Measurements from ENCODE around the gene DOK5.
"Not testable (repeated sequence)": the region's sequence is repeated elsewhere in the genome, so short reads cannot be mapped to it uniquely, and the experiment has no call there.

The DOK5 gene

DNA sequence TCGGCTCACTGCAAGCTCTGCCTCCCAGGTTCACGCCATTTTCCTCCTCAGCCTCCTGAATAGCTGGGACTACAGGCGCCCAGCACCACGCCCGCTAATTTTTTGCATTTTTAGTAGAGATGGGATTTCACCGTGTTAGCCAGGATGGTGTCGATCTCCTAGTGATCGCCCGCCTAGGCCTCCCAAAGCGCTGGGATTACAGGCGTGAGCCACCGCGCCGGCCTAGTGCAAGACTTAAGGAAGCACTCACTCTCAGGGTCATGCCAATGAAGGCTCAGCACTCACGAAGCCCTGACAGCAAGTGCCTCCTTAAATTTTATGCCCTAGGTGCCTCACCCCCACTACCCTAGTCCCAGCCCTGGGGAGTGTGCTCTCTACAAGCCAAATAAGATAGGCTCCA is 4.7 kb upstream of the DOK5 start:
- no peak for DNase-seq (ENCODE audit: low read depth, low spot score)

DNA sequence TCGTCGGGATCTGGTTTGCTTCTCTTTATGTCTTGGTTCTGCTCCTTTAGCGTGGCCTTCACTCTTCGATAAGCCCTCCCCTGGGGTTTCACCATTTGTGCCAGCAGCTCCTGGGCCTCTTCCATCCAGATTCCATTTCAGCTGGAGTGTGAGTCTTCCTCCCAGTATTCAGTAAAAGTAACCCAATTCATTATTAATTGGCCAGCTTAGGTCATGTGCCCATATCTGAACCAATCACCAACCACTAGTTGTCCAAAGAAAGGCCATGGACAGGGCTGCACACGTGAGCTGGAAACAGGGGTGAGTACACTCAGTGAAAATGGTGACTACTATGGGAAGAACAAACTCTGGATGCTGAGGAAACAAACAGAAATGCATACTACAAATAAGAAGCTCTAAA is 2.8 kb upstream of the DOK5 start:
- DNase-seq (ENCODE audit: low read depth, low spot score) = no peak

DNA sequence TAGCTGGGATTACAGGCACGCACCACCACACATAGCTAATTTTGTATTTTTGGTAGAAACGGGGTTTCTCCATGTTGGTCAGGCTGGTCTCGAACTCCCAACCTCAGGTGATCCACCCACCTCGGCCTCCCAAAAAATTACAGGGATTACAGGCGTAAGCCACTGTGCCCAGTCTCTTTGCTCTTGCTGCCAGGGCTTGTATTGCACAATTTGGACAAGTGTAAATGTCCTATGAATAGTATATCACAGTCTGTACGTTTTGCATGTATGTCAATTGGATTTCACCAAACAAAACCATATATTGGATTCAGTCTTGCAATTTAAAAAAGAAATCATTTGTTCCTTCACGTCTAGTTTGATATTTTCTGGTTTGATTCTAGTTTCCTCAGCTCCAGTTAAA is 2.1 kb upstream of the DOK5 start:
- DNase-seq (ENCODE audit: low read depth, low spot score) = no peak

DNA sequence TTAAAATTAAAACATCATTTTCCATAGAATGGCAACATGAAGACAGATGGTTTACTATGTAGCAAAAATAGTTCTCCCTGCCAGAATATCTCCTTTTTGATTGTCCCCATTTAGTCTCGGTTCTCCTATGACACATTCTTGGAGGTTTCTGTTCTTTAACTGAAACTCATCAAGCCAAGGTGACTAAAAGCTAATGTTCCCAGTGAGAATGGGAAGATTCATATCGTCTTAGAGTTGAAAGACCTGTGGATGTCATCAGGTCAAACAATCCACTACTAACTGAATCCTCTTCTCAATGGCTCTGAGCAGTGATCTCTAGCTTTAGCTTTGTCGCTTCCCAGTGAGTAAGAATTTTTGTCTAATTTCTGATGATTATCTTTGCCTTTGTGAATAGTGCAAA is 1.3 kb upstream of the DOK5 start:
- no peak for DNase-seq (ENCODE audit: low read depth, low spot score)

DNA sequence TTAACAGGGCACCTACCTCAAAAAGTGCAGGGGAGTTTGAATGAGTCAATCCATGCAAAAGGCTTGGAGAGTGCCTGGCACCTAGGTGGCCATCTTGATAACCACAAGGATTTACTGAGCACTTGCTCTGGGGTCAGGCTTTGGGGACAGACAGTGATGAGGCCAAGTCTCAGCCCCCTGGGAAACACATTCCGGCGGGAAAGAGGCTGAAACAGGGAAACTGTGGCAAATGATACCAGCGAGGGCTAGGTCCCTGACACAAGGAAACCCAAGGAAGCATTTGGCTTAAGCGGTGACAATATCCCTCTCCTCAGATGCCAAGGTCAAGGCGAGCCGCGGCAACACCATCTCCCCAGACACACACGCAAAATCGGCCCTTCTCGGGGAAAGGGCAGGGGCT is 527 bp upstream of the DOK5 start:
- no peak for DNase-seq (ENCODE audit: low read depth, low spot score)

DNA sequence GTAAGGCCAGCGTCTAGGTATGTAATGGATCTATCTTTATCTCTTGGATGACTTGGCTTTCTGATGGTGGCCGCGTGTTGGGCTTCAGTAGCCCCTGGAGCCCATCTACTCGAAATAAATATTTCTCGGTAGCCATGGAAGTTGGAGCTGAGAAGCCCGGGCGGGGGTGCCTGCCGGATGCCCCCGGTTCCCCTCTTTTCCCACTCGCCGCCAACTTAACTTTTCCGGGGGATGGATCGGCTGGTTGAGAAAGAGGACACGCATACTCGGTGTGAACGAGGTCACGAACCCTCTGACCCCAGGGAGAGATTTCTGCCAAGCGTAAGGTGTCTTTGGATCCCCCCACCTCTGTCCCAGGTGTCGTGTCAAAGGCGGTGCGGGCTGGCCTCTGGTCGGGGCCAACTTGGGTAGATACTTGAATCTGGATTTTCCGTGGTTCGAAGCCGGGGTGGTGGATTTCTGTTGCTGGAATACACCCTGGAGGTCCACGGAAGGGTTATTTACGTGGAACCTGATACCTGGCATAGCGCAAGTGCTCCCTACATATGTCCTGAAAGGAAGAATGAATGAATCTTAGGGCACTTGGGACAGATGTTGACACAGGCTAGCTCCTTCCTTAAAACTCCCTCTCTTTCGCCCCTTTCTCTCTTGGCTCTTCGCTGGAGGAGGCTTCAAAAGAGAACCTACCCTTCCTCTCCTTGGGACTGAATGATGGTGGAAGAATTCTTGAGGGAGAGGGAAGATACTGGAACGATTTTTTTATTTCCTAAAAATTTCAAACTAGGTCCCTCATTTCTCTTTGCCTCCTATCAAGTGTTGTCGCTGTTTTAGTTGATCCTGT is 996 bp downstream of the DOK5 start:
- DNase-seq (ENCODE audit: low read depth, low spot score) = no peak

DNA sequence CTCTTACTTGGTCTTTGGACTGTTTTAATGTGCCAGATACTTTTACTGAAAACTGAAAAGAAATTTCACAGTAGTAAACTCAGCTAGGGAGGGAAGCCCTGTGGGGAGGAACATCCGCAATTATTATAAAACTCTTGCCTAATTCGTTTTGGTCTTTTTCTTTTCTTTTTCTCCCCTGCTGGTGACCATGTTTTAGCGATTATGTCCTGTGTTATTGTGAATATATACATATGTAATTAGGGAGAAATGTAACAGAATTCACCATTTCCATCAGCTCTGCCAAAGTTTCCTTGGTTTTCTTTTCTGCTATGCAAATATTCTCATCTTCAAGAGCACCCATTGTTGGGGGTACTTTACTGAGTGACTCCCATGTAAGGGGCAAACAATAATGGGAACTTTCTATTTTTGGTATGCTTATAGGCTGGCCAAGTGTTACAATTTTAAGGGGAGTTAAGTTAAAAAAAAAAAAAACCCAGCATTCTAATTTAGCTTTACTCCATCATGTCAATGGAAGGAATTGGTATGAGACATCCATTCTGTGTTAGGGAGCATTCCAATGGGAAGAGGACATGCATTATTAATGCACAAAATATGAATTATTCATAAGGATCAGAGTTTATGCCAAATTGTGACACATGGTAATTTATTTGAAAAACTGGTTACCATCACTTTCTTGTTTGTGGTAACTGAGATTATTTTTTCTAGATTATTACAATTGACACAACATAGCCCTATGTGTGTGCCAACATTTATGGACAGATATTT is 2.0 kb downstream of the DOK5 start:
- DNase-seq (ENCODE audit: low read depth, low spot score) = no peak

DNA sequence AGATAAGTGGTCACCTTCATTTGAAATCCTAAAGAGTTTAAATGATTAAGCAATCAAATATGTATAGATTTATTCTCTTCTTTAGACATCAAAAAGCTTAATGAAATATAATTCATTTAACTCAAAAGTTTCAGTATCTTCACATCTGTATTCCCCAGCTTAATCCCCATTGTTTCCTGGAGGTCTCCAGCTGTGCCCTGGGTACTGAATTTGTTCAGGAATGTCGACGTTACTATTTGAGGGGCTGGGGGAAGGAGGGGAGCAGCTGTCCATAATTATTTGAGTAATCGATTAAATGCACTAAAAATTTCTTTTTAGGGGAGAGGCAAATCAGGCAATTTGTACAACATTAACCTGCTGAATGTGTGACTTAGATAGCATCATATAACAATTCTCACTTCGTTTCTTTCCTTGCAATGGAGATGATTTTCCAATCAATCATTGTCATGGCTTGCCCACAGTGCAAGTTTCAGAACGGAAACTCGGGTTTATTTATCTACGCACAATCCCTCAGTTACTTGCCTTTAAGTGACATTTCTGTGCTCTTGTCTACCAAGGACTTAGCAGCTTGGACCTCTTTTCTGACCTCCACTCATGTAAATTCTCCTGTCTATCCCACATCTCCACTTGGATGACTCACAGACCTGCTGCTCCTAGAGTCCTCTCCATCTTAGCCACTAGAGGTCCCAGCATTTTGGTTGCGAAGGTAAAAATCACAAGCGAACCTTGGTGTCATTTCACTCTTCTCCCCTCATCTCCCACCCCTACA is 3.9 kb downstream of the DOK5 start:
- DNase-seq (ENCODE audit: low read depth, low spot score) = no peak

DNA sequence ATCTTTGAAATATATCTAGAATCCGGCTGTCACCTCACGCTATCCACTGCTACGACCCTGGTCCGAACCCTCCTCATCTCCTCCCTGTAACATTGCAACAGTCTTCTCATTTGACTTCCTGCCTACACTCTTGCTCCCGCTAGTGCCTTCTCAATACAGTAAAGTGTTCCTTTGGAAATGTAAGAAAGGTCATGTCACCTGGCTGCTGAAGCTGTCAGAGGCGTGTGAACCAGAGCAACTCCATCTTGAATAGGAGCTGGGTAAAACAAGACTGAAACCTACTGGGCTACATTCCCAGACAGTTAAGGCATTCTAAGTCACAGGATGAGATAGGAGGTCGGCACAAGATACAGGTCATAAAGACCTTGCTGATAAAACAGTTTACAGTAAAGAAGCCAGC is 4.5 kb downstream of the DOK5 start:
- not testable (repeated sequence) for DNase-seq (ENCODE audit: low read depth, low spot score)

DNA sequence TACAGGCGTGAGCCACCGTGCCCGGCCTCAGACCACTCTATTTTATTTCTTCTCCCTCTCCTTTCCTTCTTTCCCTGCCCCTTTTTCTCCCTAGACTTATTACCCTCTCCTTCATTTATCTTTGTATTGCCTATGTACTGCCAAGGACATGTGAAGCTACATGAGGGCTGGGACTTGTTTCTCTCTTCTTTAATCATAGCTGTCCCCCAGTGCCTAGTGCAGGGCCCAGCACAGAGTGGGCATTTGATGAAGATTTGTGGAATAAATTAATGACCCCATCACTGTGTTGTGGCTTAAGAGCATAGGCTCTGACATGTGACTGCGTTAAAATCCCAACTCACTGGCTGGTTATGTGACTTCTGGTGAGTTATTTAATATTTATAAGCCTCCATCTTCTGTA is 6.0 kb downstream of the DOK5 start:
- no peak for DNase-seq (ENCODE audit: low read depth, low spot score)

DNA sequence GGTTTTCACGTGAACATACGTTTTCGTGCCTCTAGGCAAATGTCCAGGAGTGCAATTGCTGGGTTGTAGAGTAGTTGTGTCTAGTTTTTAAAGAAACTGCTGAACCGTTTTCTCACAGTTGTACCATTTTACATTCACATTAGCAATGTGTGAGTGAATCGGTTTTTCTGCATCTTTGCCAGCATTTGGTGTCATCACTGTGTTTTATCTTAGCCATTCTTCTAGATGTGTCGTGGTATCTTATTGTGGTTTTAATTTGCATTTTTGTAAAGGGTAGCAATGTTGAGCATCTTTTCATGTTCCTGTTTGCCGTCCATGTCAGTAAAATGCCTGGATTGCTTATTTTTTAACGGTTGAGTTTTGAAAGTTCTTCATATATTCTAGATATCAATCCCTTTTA is 10.2 kb downstream of the DOK5 start:
- DNase-seq (ENCODE audit: low read depth, low spot score) = no peak

DNA sequence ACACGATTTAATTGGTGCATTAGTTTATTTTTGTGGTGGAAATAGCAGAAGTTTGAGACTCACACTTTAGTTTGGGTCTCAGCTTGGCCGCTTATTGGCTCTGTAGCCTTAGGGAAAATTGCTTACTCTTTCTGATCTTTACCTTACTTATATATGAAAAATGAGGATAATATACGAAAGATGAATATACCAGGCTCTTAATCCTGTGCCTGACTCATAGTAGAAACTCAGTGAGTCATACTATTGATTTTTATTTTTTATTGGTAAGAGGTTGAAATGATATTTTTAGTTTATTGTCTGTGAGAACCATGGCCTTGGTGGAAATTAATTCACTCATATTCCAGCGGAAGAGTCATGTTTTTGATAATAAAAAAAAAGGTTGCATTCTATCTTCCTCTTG is 11.2 kb downstream of the DOK5 start:
- no peak for DNase-seq (ENCODE audit: low read depth, low spot score)

DNA sequence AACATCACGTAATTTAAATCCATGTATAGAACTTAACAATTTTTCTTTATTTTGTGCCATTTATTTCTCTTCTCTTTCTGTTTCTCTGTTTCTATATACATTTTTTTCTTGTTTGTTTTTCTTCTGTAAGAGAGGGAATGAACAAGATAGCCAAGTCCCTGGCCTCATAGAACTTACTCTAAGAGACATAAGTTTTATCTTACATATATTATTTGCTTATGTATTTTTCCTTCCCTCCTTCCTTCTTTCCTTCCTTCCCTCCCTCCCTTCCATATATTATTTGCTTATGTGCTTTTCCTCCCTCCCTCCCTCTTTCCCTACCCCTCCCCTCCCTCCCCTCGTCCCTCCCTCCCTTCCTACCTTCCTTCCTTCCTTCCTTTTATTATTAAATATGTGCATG is 13.0 kb downstream of the DOK5 start:
- no peak for DNase-seq (ENCODE audit: low read depth, low spot score)

DNA sequence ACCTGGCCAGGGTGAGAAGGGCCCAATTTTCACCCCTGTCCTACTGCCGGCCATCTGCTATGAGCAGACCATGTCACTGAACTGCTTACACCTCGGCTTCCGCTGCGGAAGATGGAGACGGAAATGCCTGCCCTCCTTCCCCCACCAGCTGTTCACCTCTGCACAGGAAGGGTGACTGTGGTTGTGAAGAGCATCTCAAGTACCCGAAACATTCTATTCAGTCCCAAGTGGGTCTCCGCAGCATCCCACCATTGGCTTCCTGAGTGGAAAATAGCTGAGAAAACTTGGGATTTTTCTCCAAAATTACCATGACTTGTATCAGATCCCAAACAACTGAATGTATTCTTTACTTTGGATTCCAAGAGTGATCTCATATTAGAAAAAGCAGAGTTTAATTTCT is 16.1 kb downstream of the DOK5 start:
- DNase-seq (ENCODE audit: low read depth, low spot score) = no peak

DNA sequence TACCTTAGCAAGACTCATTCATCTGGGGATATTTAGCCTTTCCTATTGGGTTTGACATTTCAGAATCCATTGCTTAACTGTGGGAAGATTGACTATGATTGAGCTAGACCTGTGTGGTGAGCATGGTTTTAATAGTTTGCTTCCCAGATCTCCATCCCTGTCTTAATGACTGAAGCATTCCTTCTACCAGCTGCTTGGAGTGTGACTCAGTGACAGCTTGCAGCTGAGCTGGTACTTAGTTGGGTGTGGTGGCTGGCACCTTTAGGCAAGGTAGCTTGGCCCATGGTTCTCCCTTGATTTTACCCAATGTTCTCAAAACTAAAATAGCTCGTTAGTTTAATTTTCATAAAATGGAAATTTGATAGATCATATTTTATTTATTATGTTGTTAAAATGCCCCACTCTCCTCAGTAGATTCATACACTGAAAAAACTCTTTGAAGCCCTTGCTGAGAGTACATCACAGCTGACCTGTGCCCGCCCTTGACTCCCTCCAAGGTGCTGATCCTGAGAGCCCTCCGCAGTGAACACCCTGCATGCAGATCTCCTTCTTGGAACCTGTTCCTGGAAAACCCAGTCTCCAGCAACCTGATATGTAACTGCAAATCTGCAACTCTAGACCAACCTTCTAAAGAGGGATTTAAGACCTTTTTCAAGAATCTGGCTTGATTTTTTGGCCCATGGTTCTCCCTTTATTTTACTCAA is 19.1 kb downstream of the DOK5 start:
- no peak for DNase-seq (ENCODE audit: low read depth, low spot score)

DNA sequence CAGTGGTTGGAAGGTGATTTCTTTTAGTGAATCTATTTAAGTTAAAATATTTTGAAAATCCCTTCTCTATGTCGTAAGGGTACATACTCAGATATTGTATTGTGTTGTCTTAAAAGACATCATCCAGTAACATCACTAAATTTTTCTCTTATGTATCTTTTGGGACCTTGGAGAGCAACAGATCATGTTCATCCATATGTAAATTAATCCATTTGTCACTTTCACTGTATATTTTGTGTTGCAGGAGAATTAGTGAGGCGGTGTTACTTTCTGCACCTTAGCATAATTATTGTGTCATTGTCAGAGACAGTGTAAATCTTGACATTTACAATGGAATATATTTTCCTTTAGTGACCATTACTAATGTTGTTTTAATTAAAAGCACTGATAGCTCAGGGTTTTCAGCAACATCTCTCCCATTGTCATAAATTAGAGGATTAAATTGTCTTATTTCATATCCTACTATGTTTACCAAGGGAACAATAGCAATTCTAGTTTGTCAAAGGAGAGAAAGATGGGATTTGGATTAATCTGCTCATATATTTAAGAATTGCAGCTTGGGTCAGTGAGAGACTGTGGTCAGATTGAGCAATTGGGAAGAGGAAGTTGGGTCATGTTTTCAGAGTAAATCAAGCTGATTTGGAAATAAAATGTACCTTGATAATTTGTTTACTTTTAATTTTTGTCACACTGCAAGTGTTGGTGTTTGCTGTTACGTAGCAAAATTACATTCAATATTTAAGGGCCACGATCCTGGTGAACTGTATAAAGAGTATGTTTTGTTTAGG is 22.7 kb downstream of the DOK5 start:
- DNase-seq (ENCODE audit: low read depth, low spot score) = no peak

DNA sequence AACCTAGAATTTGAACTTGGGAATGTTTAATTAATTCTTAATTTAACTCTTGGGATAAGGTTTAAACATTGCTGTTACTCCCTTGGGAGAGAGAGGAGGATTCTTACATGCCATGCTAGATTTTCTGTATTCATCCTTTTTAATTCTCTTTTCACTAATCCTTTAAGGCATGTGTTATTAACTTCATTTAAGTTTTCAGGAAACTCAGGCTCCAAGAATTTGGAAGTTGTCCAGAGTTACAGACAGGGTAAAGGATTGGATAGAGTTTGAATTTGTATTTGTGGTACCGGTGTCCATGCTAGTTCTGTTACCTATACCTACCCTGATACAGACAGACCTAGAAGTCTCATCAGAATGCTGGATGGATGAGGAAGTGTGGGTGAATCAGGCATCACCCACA is 23.7 kb downstream of the DOK5 start:
- no peak for DNase-seq (ENCODE audit: low read depth, low spot score)

DNA sequence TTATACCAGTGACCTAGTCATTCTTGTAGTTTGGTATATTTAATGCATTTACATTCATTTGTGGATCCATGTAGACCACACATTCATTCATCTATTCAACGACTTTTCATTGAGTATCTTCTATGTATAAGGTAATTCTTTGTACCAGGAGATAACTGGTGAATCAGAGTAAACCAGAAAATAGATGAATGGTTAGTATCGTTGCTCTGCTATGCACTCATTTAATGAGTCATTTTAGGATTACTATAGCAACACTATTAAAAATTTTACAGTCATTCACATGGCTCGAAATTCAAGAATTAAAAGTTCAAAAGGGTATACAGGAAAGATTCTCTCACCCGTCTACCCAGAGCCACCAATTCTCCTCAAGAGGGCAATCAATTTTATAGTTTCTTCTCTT is 26.8 kb downstream of the DOK5 start:
- DNase-seq (ENCODE audit: low read depth, low spot score) = no peak

DNA sequence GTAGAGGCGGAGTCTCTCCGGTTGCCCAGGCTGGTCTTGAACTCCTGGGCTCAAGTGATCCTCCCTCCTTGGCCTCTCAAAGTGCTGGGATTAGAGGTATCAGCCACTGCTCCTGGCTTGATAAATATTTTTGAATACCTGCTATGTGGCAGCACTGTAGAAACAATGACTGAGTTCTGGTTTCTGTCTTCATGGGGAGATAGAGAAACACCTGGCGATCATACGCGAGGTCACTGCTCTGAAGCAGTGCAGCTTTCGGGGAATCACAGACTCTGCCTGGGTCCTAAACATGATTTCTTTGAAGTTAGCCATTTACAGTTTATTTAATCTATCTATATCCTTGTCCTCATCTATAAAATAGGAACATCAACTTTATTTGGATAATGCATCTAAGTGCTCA is 31.2 kb downstream of the DOK5 start:
- no peak for DNase-seq (ENCODE audit: low read depth, low spot score)

DNA sequence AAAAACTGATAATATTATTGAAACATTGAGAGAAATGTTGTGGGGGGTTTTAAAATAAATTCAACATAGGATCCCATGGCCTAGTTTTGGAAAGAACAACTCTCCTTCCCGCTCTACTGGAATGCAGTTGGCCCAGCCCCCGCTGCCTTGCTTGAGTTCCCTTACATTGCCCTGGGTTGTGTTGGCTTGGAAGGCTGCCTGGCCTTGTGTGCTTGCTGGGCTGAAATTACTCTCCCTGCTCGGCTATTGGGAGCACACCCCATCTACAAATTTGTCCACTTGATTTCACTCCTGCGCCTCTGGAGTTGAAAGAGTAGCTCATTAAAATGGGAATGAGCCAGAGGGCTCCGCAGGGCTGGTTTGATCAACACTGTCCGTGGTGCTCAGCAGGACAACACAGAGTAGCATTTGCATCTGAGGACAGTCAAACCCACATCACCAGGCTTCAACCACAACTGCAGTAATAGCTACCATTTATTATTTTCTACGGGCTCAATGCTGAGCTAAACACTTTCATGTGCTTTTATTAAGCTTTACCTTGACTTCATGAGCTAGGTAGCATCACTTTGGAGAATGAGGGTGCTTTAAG is 35.2 kb downstream of the DOK5 start:
- DNase-seq (ENCODE audit: low read depth, low spot score) = no peak

DNA sequence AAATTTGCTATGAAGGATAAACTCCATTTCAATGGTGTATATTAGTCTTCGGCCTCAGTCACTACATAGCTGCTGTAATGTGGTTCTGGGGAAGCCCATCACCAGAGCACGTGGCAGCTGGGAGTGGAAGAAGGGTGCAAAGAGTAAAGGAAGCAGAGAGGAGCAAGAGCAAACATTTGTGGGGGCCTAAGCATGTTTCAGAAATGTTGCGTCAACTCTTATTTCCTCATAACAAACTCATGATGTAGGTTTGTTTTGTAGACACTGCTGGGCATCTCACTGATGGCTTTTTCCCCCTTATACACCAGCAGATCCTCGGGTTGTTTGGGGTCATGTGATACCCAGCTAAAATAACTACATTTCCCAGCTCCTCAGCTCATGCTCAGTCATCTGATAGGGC is 37.3 kb downstream of the DOK5 start:
- no peak for DNase-seq (ENCODE audit: low read depth, low spot score)
